ENCODE data around the gene HSPB6.
A peak's percentile ranks its signal among the peaks of the same experiment; 100 is the strongest.

HSPB6 gene

DNA sequence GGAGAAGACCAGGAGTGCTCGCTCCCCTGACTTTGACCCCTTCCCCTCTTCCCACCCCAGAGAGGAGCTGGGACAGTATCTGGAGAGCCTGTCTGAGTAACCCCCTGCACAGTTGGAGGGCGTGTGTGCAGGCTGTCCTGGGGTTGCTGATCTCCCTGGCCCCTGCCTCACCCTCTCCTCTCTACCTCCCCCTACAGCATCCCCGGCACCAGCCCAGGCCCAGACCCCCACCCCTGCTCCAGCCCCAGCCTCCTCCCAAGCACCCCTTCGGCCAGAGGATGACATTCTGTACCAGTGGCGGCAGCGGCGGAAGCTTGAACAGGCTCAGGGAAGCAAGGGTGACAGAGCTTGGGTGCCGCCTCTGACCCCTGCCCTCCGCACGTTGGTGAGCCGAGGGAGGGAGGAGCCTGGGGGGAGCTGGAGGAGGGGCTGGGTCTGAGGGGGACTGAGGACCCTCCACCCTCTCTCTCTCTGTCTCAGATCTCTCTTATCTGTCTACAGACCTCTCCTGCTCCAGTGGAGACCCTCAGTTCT is 9.8 kb upstream of the HSPB6 start:
- Mint-ChIP-seq H3K27ac (no peak overlapping the region), H3K4me3 (no peak overlapping the region), H3K27me3 (no peaks in the 10 kb centered on the region), H3K9me3 (no peaks in the 10 kb centered on the region), H3K4me1 (ENCODE audit: low read depth in 2 of 2) (peaks cover 0 to 1% of the 10 kb centered on the region in 2 donors), H3K36me3 (ENCODE audit: insufficient read depth) (peaks cover 26% of the 10 kb centered on the region)
- DNase-seq (no peak), ATAC-seq (replicated peaks) (no peak)

DNA sequence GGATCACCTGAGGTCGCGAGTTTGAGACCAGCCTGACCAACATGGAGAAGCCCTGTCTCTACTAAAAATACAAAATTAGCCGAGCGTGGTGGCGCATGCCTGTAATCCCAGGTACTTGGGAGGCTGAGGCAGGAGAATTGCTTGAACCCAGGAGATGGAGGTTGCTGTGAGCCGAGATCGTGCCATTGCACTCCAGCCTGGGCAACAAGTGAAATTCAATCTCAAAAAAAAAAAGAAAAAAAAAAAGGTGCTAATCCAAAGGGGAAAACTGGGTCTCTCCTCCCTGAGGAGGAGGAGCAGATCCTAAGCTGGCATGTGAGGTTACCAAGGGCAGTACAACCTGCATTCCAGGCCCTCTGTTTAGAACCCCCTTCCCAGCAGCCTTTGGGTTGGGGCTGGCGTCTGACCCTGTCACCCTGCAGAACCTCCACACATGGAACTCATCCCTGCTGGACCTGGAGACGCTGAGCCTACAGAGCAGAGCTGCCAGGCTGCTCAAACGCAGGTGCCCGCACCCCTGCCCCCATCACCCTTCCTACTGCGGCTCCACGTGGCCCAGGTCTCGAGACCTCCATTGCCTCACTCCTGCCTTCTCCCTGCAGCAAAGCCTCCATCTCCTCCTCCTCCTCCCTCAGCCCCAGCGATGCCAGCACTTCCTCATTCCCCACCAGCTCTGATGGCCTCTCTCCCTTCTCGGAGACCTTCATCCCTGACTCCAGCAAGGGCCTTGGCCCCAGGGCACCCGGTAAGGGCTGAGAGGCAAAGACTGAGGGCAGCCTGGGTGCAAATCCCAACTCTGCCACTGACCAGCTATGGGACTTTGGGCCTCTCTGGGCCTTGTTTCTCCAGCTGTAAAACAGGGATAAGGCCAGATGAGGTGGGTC is 7.8 kb upstream of the HSPB6 start:
- Mint-ChIP-seq H3K27ac (no peak overlapping the region), H3K4me1 (ENCODE audit: low read depth in 2 of 2) (peaks cover 2 to 3% of the 10 kb centered on the region in 2 donors), H3K36me3 (ENCODE audit: insufficient read depth) (peaks cover 26% of the 10 kb centered on the region)

DNA sequence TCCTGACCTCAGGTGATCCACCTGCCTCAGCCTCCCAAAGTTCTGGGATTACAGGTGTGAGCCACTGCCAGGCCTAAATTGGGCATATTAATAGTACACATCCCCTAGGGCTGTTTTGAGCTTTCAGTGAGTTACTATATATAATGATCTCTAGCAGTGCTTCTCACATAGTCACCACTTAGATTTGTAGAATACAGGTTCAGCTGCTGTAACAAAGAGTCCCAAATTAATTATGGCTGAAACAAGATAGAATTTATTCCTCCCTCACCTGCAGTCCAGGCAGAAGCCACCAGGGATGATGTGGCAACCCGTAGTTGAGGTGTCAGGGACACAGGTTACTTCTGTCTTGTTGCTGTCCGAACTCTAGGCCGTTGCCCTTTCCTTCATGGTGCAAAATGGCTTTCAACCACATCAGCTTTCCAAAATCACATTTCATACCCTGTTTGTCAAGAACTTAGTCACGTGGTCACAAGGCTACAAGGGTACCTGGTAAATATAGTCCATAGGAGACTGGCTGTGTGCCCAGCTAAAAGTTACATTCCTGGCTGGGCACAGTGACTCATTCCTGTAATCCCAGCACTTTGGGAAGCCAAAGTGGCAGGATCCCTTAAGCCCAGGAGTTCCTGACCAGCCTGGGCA is 4.0 kb upstream of the HSPB6 start:
- no peaks in the 10 kb centered on the region for H3K27me3 Mint-ChIP-seq
- H3K4me1 Mint-ChIP-seq (ENCODE audit: low read depth in 2 of 2), result peaks cover 22 to 31% of the 10 kb centered on the region in 2 donors
- H3K9me3 Mint-ChIP-seq, result no peaks in the 10 kb centered on the region
- DNase-seq (no peak), ATAC-seq (replicated peaks) (no peak)
- H3K36me3 Mint-ChIP-seq (ENCODE audit: insufficient read depth), result peaks cover 34% of the 10 kb centered on the region
- H3K4me3 Mint-ChIP-seq, result no peak overlapping the region
- H3K27ac Mint-ChIP-seq, result no peak overlapping the region

More for the DNA sequence above, 7.8 kb upstream of the HSPB6 start:
- Mint-ChIP-seq H3K9me3 (no peaks in the 10 kb centered on the region), H3K4me3 (no peak overlapping the region), H3K27me3 (no peaks in the 10 kb centered on the region)
- DNase-seq (no peak), ATAC-seq (replicated peaks) (no peak)

DNA sequence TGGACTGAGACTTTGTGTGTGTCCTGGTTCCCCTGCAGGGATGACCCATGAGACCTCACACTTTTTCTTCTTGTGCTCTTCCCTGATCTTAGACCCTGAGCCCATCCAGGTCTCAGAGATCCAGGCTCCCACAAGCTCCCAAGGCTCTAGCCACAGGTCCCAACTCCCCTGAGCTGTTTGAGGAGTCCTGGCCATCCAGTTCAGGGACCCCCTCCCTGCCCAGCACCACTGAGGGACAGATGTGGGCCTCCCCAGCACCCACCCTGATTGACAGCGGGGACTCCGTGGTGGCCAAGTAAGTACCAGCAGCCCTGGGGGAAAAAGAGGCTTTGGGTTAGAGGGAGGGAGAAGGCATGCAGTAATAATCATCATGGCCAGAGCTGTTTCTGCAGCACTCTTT is 2.9 kb upstream of the HSPB6 start:
- Mint-ChIP-seq H3K27me3 (peaks cover 0 to 6% of the 10 kb centered on the region in 2 donors), H3K9me3 (no peaks in the 10 kb centered on the region), H3K36me3 (ENCODE audit: insufficient read depth) (peaks cover 38% of the 10 kb centered on the region), H3K4me3 (peak overlapping the region; percentile 49 to 93), H3K4me1 (ENCODE audit: low read depth in 2 of 2) (peaks cover 25 to 37% of the 10 kb centered on the region in 2 donors), H3K27ac (no peak overlapping the region)
- ATAC-seq (replicated peaks) (no peak), DNase-seq (no peak)

DNA sequence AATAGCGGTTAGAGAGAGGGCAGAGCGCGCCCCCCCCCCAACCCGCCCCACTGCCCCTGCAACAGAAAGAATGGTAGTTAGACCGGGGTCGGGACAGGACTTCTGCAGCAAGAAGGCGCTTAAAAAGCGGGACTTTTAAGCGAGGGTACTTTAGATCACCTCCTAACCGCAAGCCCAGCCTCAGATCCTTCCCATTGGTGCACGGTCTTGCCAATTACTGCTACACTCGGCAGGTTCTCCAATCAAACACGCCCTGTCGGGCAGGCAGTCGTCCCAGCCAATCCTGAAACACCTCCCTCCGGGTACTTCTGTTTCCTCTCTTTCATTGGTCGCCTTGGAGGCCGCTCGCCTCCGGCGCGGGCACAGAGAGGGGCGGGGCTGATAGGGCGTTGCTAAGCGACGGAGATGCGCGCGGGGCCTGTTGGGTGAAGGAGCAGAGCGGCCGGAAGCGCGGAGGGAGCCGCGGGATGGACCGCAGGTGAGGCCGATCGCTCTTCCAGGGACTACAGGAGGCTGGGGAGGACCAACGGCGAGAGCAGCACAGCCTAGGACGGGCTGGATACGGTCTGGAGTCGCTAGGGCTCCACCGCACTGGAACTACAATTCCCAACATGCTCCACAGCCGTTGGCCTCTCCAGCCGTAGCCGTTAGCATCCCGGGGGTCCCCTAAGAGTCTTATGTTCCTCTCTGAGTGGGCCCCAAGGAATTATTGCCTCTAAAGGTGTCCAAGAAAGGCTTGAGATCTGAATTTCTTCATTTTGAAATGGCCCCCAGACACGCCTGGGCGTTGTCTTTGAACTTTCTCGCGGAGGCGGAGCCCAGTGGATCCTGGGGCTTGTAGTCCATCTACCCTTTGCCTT is 1.1 kb upstream of the HSPB6 start, which contains the start of gene PROSER3:
Gene PROSER3 (plus strand): TSS at position 428 of the 860 bp plus-strand sequence. CDS start 40 bp downstream, at position 468.
- peak within 1 kb of the TSS; percentile 96 to 97 for H3K27ac Mint-ChIP-seq
- no peaks in the 10 kb centered on the region for H3K9me3 Mint-ChIP-seq
- peaks cover 23% of the 10 kb centered on the region for H3K36me3 Mint-ChIP-seq (ENCODE audit: insufficient read depth)
- DNase-seq, result peak; percentile 98 to 99 (median 99)
- peak within 1 kb of the TSS; percentile 93 to 94 for H3K4me3 Mint-ChIP-seq
- peak; percentile 95 for ATAC-seq (replicated peaks)
- H3K27me3 Mint-ChIP-seq, result peaks cover 0 to 7% of the 10 kb centered on the region in 2 donors
- H3K4me1 Mint-ChIP-seq (ENCODE audit: low read depth in 2 of 2), result peaks cover 27 to 38% of the 10 kb centered on the region in 2 donors

DNA sequence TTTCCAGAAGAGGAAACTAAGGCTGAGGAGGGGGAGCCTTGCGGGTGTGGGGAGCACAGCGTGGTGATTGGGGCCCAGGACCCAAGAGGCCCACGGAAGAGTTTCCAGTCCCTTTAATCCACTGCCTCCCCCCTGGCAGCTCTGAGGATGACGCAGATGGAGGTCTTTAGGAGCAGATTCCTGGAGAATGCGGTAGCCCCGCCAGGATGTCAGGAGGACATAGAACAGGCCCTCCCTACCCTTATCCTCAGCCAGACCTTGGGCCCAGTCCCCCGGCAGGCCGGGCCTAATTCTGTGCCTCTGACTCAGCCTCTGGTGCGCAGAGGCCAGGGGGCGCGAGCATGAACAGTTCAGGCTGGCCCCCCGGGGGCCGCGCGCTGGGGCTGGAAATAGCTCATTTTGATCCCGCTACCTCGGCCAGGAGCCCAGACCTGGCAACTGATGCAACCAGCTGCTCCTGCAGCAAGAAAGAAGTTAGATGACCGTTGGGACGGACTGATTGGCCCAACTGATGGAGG is 461 bp upstream of the HSPB6 start:
- Mint-ChIP-seq H3K9me3 (no peaks in the 10 kb centered on the region), H3K36me3 (ENCODE audit: insufficient read depth) (peaks cover 23% of the 10 kb centered on the region), H3K27me3 (peaks cover 0 to 7% of the 10 kb centered on the region in 2 donors), H3K4me3 (peak overlapping the region; percentile 93 to 94), H3K4me1 (ENCODE audit: low read depth in 2 of 2) (peaks cover 27 to 38% of the 10 kb centered on the region in 2 donors), H3K27ac (peak overlapping the region; percentile 96 to 97)
- DNase-seq (no peak), ATAC-seq (replicated peaks) (no peak)

DNA sequence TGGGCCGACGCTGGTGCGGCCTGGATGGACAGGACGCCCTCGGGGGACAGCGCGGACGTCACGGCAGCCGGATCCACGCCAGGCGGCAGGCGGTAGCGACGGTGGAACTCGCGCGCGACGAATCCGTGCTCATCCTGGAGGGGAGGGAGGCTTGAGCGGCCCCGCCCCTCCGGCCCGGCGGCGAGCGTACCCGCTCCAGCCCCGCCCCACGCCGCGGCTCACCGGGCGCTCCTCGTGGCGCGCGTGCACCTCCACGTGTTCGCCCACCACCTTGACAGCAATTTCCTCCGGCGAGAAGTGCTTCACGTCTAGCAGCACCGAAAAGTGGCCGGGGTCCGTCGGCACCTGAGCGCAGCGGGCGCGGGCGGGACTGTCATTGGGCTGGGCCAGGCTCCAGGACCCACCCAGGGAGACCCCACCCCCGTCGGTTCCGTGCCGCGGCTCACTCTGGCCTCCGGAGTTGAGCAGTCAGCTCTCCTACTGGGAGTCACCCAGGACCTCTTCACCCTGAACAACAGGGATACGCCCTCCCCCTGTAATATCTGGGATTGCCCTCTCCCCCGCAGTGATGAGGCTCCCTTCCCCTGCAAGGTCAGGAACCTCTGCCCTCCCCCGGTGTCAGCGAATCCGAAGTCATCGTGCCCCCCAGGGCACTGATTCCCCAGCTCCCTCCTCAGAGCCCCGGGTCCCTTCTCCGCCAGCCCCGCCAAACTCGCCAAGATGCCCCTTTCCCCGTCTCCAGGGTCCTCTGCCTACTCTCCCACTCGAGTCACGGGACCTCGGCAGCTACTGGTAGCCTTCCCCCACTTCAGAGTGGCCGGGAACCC is 1.1 kb downstream of the HSPB6 start:
- peak in 2 of 3 experiments; percentile 37 to 48 for DNase-seq
- Mint-ChIP-seq H3K4me3 (peak overlapping the region; percentile 43 to 48), H3K36me3 (ENCODE audit: insufficient read depth) (peaks cover 20% of the 10 kb centered on the region), H3K9me3 (no peaks in the 10 kb centered on the region), H3K27ac (peak overlapping the region in 1 of 2 donors; percentile 77), H3K27me3 (peaks cover 0 to 7% of the 10 kb centered on the region in 2 donors), H3K4me1 (ENCODE audit: low read depth in 2 of 2) (peaks cover 27 to 38% of the 10 kb centered on the region in 2 donors)
- ATAC-seq (replicated peaks), result no peak

DNA sequence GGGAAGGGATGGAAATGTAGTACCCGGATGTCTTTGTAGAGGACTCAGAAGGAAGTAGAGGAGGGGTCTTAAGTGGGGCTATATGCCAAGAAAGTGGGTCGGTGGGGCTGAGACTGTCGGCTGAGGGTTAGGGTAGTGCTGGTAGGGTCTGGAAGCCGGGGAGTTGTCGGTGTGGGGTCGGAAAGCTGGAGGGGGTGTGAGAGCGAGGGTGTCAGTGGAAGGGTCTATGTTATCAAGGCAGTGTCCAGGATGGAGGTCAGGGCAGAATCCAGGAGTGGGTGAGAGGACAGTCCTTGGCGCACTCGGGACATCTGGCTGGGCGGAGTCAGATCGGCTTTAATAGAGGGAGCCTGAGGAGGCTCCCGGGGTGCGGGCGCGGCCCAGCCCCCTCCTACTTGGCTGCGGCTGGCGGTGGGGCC is 1.7 kb downstream of the HSPB6 start:
- H3K4me1 Mint-ChIP-seq (ENCODE audit: low read depth in 2 of 2), result peaks cover 27 to 38% of the 10 kb centered on the region in 2 donors
- H3K27me3 Mint-ChIP-seq, result peaks cover 0 to 7% of the 10 kb centered on the region in 2 donors
- no peak for DNase-seq
- ATAC-seq (replicated peaks), result no peak
- H3K36me3 Mint-ChIP-seq (ENCODE audit: insufficient read depth), result peaks cover 20% of the 10 kb centered on the region
- peak overlapping the region; percentile 33 to 59 for H3K4me3 Mint-ChIP-seq
- peak overlapping the region in 1 of 2 donors; percentile 31 for H3K27ac Mint-ChIP-seq
- no peaks in the 10 kb centered on the region for H3K9me3 Mint-ChIP-seq

DNA sequence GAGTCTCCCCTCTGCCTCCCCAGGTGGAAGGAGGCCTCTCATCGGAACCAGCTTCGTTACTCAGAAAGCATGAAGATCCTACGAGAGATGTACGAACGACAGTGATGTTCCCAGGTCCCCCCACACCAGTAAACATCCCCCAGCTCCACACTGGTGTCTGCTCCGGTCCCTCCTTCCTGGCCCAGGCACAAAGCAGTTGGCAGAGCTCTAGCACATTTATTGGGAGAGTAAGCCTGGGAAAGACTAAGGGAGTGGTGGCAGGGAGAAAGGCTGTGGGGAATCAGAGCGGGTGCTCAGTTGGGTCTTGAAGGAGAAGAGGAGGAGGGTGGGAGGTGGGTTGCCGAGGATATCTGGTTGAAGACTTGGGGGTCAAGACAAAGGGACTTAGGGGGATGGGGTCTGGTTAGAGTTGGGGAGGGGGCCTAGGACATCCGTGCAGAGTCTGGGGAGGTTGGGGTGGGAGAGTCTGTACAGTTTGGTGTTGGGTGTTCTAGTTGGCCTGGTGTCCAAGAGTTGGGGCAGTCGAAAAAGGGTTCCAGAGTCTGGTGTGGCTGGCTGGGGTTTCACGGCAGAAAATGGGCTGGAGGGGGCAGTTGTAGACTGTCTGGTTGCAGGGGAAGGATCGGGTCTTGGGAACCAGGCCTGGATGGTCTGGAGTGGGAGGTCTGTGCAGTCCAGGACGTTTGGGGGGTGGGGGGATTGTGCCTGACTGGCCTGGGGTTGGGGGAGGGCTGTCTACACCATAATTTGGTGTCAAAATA is 2.3 kb downstream of the HSPB6 start:
- H3K27me3 Mint-ChIP-seq, result peaks cover 0 to 7% of the 10 kb centered on the region in 2 donors
- peak overlapping the region in 1 of 2 donors; percentile 31 for H3K27ac Mint-ChIP-seq
- no peaks in the 10 kb centered on the region for H3K9me3 Mint-ChIP-seq
- peak overlapping the region; percentile 33 to 59 for H3K4me3 Mint-ChIP-seq
- no peak for DNase-seq
- H3K4me1 Mint-ChIP-seq (ENCODE audit: low read depth in 2 of 2), result peaks cover 27 to 36% of the 10 kb centered on the region in 2 donors
- no peak for ATAC-seq (replicated peaks)
- peaks cover 20% of the 10 kb centered on the region for H3K36me3 Mint-ChIP-seq (ENCODE audit: insufficient read depth)

DNA sequence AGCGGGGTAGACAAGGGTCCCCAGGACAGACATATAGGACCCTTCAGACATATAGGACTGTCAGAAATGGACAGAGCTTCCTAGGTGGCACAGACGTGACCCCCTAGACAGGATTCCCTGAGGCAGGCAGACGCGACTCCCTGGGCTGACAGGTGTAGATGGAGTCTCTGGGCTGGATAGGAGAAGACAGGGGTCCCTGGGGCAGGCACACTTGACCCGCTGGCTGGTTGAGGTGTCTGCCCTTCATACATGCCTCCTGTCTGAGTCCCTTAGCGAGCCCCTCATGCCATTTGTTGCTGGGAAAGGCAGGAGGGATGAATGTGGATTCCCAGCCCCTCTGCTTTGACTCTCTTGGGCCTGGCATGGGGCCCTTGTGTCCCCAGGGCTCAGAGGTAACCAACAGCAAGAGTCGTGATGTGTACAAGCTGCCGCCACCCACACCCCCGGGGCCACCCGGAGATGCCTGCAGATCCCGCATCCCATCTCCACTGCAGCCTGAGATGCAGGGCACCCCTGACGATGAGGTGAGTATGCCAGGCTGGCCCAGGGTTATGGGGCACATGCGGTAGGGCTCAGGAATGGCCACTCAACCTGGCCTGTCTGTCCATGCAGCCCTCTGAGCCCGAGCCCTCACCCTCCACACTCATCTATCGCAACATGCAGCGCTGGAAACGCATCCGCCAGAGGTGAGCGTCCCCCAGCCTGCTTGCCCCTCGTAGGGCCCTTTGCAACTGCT is 3.0 kb downstream of the HSPB6 start:
- Mint-ChIP-seq H3K4me3 (no peak overlapping the region), H3K9me3 (no peaks in the 10 kb centered on the region), H3K4me1 (ENCODE audit: low read depth in 2 of 2) (peaks cover 26 to 33% of the 10 kb centered on the region in 2 donors), H3K36me3 (ENCODE audit: insufficient read depth) (peaks cover 20% of the 10 kb centered on the region), H3K27me3 (peaks cover 0 to 7% of the 10 kb centered on the region in 2 donors), H3K27ac (no peak overlapping the region)
- ATAC-seq (replicated peaks) (no peak), DNase-seq (no peak)

DNA sequence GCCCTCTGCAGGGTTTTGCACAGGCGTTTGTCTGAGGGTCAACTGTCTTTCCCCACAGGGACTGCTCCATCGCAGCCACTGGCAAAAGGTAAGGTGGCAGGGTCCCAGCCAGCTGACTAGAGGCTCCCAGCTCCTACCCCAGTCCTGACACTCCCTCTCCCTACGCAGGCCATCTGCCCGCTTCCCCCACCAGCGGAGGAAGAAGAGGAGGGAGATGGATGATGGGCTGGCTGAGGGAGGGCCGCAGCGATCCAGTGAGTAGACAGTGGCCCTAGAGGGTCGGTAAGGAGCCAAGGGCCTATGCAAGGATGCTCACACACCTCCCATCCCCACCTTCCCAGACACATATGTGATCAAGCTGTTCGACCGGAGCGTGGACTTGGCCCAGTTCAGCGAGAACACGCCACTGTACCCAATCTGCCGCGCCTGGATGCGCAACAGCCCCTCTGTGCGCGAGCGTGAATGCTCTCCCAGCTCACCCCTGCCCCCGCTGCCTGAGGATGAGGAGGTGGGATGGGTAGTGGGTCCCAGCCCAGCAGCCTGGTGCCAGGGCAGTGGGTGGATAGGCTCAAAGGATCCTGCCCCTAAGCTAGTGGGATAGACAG is 4.0 kb downstream of the HSPB6 start:
- no peak overlapping the region for H3K4me3 Mint-ChIP-seq
- no peak overlapping the region for H3K27ac Mint-ChIP-seq
- H3K4me1 Mint-ChIP-seq (ENCODE audit: low read depth in 2 of 2), result peaks cover 30 to 33% of the 10 kb centered on the region in 2 donors
- DNase-seq (no peak), ATAC-seq (replicated peaks) (no peak)
- H3K36me3 Mint-ChIP-seq (ENCODE audit: insufficient read depth), result peaks cover 20% of the 10 kb centered on the region
- H3K27me3 Mint-ChIP-seq, result peaks cover 0 to 7% of the 10 kb centered on the region in 2 donors
- H3K9me3 Mint-ChIP-seq, result no peaks in the 10 kb centered on the region
